GM12892 (cell line): ENCODE data around the gene SUGCT.

Experiments
- POLR2A ChIP-seq: IDR thresholded peaks from 2 replicates; pipeline ENCODE4 v1.6.1; 2011; ENCODE audit warnings: low read depth, low read length, control low read depth
- POLR2AphosphoS5 ChIP-seq: IDR thresholded peaks from 2 replicates; pipeline ENCODE4 v1.6.1; 2011; ENCODE audit warnings: low read depth, low read length, control low read depth

- TF ChIP-seq POLR2A (no peak), POLR2AphosphoS5 (no peak)
Measured at GRCh38 chr7:40425696-40426095, 290.9 kb downstream of the SUGCT start.
